WTC11 (cell line): ENCODE results near the gene OR13C5. TPM values are rescaled to one million over a fixed set of nuclear protein-coding genes. Genes with fewer than 3 reads are reported as not detected.
"Not testable (repeated sequence)": the region's sequence is repeated elsewhere in the genome, so short reads cannot be mapped to it uniquely, and the experiment has no call there.

Experiments used
- ATAC-seq: fragments of 200-7000 bp; cut with Tn5 transposase; 2 replicates; pipeline ENCODE4 v1.10.0; 2021; ENCODE audit warnings: mild to moderate bottlenecking, moderate library complexity
- Bru-seq: library from RNA; stranded (reverse); fragments of 400-500 nt; gene quantifications from one replicate; lab custom pipeline; 2021; lab: Mats Ljungman, UMichigan
- CTCF ChIA-PET: fragments of 300-600 bp; sonication (Branson Sonifier 250); formaldehyde crosslinking; loops from one replicate; lab custom pipeline; 2021; ENCODE audit warnings: antibody characterized with exemption; lab: Charles Lee
- POLR2A ChIA-PET: fragments of 350-600 bp; sonication (Branson Sonifier 250); formaldehyde crosslinking; loops from one replicate; lab custom pipeline; 2021; ENCODE audit warnings: antibody characterized with exemption; lab: Charles Lee
- DNase-seq: peaks from one replicate; pipeline ENCODE4 v3.0.0; 2021; ENCODE audit warnings: low spot score
- H3K27ac Mint-ChIP-seq: 2 replicates; pipeline ENCODE4 v1.8.0; 2021; ENCODE audit warnings: mixed read lengths
- H3K27me3 Mint-ChIP-seq: 2 replicates; pipeline ENCODE4 v1.8.0; 2021; ENCODE audit warnings: low read depth, mild to moderate bottlenecking, moderate library complexity, mixed read lengths
- H3K36me3 Mint-ChIP-seq: 2 replicates; pipeline ENCODE4 v1.8.0; 2021; ENCODE audit warnings: mixed read lengths
- H3K4me1 Mint-ChIP-seq: 2 replicates; pipeline ENCODE4 v1.8.0; 2022; ENCODE audit warnings: mixed read lengths
- H3K4me3 Mint-ChIP-seq: 2 replicates; pipeline ENCODE4 v1.8.0; 2021; ENCODE audit warnings: mild to moderate bottlenecking, moderate library complexity, mixed read lengths
- H3K9me3 Mint-ChIP-seq: 2 replicates; pipeline ENCODE4 v1.8.0; 2021; ENCODE audit warnings: mixed read lengths
- GRHL2 ChIP-seq: fragments of 250-450 bp; sonication (Bioruptor Pico); IDR thresholded peaks from 2 replicates; pipeline ENCODE4 v1.8.0; 2022; ENCODE audit warnings: mild to moderate bottlenecking, moderate library complexity; ENCODE audit not compliant: insufficient replicate concordance, severe bottlenecking
- NFATC4 ChIP-seq: fragments of 250-450 bp; sonication (Bioruptor Pico); IDR thresholded peaks from 2 replicates; pipeline ENCODE4 v1.9.0; 2021; ENCODE audit warnings: mild to moderate bottlenecking
- PRRX2 ChIP-seq: fragments of 250-450 bp; sonication (Bioruptor Pico); IDR thresholded peaks from 2 replicates; pipeline ENCODE4 v1.8.0; 2021; ENCODE audit warnings: mild to moderate bottlenecking
- TEAD1 ChIP-seq: sonication (generic); formaldehyde crosslinking; IDR thresholded peaks from 2 replicates; pipeline ENCODE4 v1.8.0; 2022; ENCODE audit warnings: mild to moderate bottlenecking, missing genetic modification reagents
- TEAD4 ChIP-seq: sonication (generic); formaldehyde crosslinking; IDR thresholded peaks from 2 replicates; pipeline ENCODE4 v1.8.0; 2022; ENCODE audit warnings: mild to moderate bottlenecking, missing genetic modification reagents
- ZNF396 ChIP-seq: fragments of 250-450 bp; sonication (Bioruptor Pico); IDR thresholded peaks from 2 replicates; pipeline ENCODE4 v1.8.0; 2021; ENCODE audit warnings: mild to moderate bottlenecking, moderate library complexity, borderline replicate concordance
- ZNF416 ChIP-seq: fragments of 250-450 bp; sonication (Bioruptor Pico); IDR thresholded peaks from 2 replicates; pipeline ENCODE4 v1.9.0; 2021; ENCODE audit warnings: mild to moderate bottlenecking, inconsistent platforms
- ZNF671 ChIP-seq: fragments of 250-450 bp; sonication (Bioruptor Pico); IDR thresholded peaks from 2 replicates; pipeline ENCODE4 v1.8.0; 2021; ENCODE audit warnings: mild to moderate bottlenecking
- long read RNA-seq, 3 experiments: library from RNA in 1 of 3; library from capped mRNA in 1 of 3; library from polyadenylated mRNA in 1 of 3; unstranded in 2 of 3; stranded (forward) in 1 of 3; transcript quantifications; one replicate each; pipeline ENCODE4 v2.0.0, GENCODE V29; 2021
- total RNA-seq: library from RNA; stranded (reverse); gene quantifications from 3 replicates; pipeline ENCODE4 v1.2.3, GENCODE V29; 2021
- TF ChIP-seq, protein P1 (sequence below): sonication (generic); formaldehyde crosslinking; IDR thresholded peaks from 2 replicates; pipeline ENCODE4 v1.8.0; 2023; ENCODE audit warnings: missing genetic modification reagents, mild to moderate bottlenecking, borderline replicate concordance
- TF ChIP-seq, protein P2 (sequence below): sonication (generic); formaldehyde crosslinking; IDR thresholded peaks from 2 replicates; pipeline ENCODE4 v1.8.0; 2022; ENCODE audit warnings: mild to moderate bottlenecking, missing genetic modification reagents
- TF ChIP-seq, protein P3 (sequence below): fragments of 250-450 bp; sonication (Bioruptor Pico); IDR thresholded peaks from 2 replicates; pipeline ENCODE4 v1.8.0; 2021; ENCODE audit warnings: mild to moderate bottlenecking
- TF ChIP-seq, protein P4 (sequence below): sonication (generic); formaldehyde crosslinking; IDR thresholded peaks from 2 replicates; pipeline ENCODE4 v1.8.0; 2023; ENCODE audit warnings: mild to moderate bottlenecking, missing genetic modification reagents
- TF ChIP-seq, protein P5 (sequence below): fragments of 250-450 bp; sonication (Bioruptor Pico); IDR thresholded peaks from 2 replicates; pipeline ENCODE4 v1.9.0; 2021; ENCODE audit warnings: mild to moderate bottlenecking

OR13C5 gene, protein sequence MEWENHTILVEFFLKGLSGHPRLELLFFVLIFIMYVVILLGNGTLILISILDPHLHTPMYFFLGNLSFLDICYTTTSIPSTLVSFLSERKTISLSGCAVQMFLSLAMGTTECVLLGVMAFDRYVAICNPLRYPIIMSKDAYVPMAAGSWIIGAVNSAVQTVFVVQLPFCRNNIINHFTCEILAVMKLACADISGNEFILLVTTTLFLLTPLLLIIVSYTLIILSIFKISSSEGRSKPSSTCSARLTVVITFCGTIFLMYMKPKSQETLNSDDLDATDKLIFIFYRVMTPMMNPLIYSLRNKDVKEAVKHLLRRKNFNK
- total RNA-seq: not detected in 3 replicates
- Bru-seq, nascent RNA: not detected
- long read RNA-seq, experiment 1: 0 reads
- long read RNA-seq, experiment 2: 0 reads
- long read RNA-seq, experiment 3: 0 reads

DNA sequence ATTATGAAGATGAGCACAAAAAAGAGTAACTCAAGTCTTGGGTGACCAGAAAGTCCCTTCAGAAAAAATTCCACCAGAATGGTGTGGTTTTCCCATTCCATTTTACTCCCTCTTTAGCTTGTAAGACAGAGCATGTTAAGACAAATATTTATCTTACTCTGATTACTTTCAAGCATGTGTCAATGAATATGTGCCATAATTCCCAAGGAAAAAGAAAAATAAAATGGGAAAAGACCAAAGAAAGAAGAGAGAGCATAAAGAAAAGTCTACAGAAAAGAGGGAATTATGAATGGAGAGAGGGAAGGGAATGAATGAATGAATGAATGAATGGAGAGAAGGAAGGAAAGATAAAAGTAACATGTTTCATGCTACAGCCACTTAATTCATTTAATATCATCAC, at the start of gene OR13C5:
TSS of gene OR13C5 (minus strand) at position 101 of the 400 bp plus-strand sequence. CDS start at position 101, 0 bp downstream.
- H3K27me3 Mint-ChIP-seq, H3K36me3 Mint-ChIP-seq, H3K4me3 Mint-ChIP-seq, H3K9me3 Mint-ChIP-seq, POLR2A ChIA-PET, ATAC-seq, H3K4me1 Mint-ChIP-seq, CTCF ChIA-PET, DNase-seq, H3K27ac Mint-ChIP-seq: not testable (repeated sequence)

DNA sequence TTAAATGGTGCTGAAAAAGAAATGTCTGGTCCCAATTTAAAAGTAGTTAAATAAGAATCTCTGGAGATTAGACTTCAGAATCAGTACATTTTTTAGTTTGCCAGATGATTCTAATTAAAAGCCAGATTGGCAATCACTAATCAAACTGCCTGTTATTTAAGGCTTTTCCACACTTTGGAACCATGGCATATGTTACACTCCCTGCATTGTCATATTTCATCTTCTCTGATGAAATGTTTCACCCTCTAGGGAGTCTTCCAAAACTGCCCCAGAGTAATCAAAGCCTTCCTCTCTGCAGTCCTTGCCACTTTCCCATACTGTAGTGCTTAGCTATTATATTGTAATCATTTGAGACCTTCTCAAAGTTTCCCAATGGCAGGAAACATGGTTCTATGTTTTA, 36.2 kb upstream of the OR13C5 start:
- DNase-seq: no peak
- no peaks in the 10 kb centered on the region for H3K4me1 Mint-ChIP-seq
- peaks cover 6% of the 10 kb centered on the region; the same call in 1 of the 2 replicates for H3K36me3 Mint-ChIP-seq
- ChIA-PET POLR2A (no interaction called here), CTCF (no interaction called here)
- TF ChIP-seq, protein P1, sequence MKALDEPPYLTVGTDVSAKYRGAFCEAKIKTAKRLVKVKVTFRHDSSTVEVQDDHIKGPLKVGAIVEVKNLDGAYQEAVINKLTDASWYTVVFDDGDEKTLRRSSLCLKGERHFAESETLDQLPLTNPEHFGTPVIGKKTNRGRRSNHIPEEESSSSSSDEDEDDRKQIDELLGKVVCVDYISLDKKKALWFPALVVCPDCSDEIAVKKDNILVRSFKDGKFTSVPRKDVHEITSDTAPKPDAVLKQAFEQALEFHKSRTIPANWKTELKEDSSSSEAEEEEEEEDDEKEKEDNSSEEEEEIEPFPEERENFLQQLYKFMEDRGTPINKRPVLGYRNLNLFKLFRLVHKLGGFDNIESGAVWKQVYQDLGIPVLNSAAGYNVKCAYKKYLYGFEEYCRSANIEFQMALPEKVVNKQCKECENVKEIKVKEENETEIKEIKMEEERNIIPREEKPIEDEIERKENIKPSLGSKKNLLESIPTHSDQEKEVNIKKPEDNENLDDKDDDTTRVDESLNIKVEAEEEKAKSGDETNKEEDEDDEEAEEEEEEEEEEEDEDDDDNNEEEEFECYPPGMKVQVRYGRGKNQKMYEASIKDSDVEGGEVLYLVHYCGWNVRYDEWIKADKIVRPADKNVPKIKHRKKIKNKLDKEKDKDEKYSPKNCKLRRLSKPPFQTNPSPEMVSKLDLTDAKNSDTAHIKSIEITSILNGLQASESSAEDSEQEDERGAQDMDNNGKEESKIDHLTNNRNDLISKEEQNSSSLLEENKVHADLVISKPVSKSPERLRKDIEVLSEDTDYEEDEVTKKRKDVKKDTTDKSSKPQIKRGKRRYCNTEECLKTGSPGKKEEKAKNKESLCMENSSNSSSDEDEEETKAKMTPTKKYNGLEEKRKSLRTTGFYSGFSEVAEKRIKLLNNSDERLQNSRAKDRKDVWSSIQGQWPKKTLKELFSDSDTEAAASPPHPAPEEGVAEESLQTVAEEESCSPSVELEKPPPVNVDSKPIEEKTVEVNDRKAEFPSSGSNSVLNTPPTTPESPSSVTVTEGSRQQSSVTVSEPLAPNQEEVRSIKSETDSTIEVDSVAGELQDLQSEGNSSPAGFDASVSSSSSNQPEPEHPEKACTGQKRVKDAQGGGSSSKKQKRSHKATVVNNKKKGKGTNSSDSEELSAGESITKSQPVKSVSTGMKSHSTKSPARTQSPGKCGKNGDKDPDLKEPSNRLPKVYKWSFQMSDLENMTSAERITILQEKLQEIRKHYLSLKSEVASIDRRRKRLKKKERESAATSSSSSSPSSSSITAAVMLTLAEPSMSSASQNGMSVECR: no peak
- TF ChIP-seq ZNF416 (CRISPR knock-in tag): no peak
- TF ChIP-seq, protein P2, sequence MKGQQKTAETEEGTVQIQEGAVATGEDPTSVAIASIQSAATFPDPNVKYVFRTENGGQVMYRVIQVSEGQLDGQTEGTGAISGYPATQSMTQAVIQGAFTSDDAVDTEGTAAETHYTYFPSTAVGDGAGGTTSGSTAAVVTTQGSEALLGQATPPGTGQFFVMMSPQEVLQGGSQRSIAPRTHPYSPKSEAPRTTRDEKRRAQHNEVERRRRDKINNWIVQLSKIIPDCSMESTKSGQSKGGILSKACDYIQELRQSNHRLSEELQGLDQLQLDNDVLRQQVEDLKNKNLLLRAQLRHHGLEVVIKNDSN: no peak
- TF ChIP-seq NFATC4: no peak
- TF ChIP-seq TEAD4 (CRISPR knock-in tag): no peak
- TF ChIP-seq, protein P3, sequence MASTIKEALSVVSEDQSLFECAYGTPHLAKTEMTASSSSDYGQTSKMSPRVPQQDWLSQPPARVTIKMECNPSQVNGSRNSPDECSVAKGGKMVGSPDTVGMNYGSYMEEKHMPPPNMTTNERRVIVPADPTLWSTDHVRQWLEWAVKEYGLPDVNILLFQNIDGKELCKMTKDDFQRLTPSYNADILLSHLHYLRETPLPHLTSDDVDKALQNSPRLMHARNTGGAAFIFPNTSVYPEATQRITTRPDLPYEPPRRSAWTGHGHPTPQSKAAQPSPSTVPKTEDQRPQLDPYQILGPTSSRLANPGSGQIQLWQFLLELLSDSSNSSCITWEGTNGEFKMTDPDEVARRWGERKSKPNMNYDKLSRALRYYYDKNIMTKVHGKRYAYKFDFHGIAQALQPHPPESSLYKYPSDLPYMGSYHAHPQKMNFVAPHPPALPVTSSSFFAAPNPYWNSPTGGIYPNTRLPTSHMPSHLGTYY: no peak
- TF ChIP-seq TEAD1 (CRISPR knock-in tag): no peak
- no peak for TF ChIP-seq ZNF671 (CRISPR knock-in tag)
- TF ChIP-seq, protein P4, sequence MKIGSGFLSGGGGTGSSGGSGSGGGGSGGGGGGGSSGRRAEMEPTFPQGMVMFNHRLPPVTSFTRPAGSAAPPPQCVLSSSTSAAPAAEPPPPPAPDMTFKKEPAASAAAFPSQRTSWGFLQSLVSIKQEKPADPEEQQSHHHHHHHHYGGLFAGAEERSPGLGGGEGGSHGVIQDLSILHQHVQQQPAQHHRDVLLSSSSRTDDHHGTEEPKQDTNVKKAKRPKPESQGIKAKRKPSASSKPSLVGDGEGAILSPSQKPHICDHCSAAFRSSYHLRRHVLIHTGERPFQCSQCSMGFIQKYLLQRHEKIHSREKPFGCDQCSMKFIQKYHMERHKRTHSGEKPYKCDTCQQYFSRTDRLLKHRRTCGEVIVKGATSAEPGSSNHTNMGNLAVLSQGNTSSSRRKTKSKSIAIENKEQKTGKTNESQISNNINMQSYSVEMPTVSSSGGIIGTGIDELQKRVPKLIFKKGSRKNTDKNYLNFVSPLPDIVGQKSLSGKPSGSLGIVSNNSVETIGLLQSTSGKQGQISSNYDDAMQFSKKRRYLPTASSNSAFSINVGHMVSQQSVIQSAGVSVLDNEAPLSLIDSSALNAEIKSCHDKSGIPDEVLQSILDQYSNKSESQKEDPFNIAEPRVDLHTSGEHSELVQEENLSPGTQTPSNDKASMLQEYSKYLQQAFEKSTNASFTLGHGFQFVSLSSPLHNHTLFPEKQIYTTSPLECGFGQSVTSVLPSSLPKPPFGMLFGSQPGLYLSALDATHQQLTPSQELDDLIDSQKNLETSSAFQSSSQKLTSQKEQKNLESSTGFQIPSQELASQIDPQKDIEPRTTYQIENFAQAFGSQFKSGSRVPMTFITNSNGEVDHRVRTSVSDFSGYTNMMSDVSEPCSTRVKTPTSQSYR: no peak
- TF ChIP-seq PRRX2 (CRISPR knock-in tag): no peak
- no peak for TF ChIP-seq ZNF396 (CRISPR knock-in tag)
- TF ChIP-seq GRHL2 (CRISPR knock-in tag): no peak
- TF ChIP-seq, protein P5, sequence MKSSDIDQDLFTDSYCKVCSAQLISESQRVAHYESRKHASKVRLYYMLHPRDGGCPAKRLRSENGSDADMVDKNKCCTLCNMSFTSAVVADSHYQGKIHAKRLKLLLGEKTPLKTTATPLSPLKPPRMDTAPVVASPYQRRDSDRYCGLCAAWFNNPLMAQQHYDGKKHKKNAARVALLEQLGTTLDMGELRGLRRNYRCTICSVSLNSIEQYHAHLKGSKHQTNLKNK (CRISPR knock-in tag): no peak
- no peak for ATAC-seq
- H3K27ac Mint-ChIP-seq: no peak overlapping the region
- H3K4me3 Mint-ChIP-seq: no peak overlapping the region
- H3K9me3 Mint-ChIP-seq: peaks cover 29% of the 10 kb centered on the region
- no peaks in the 10 kb centered on the region for H3K27me3 Mint-ChIP-seq
